K562 (cell line): ENCODE measurements around the gene CPS1.

Source experiments
- BCOR ChIP-seq: fragments of 450-650 bp; IDR thresholded peaks from 2 replicates; pipeline ENCODE4 v1.6.1; 2016
- MAFK ChIP-seq: IDR thresholded peaks from 2 replicates; pipeline ENCODE4 v1.6.1; 2011; ENCODE audit warnings: low read length, improper control_type of control experiment
- SREBF2 ChIP-seq: sonication (generic); formaldehyde crosslinking; IDR thresholded peaks from 2 replicates; pipeline ENCODE4 v1.4.0; 2020; ENCODE audit warnings: mild to moderate bottlenecking, missing genetic modification reagents
- TF ChIP-seq, protein P1 (sequence below): IDR thresholded peaks from 2 replicates; pipeline ENCODE4 v1.6.1; 2012; ENCODE audit warnings: low read depth, low read length, improper control_type of control experiment, borderline replicate concordance
- TF ChIP-seq, protein P2 (sequence below), 2 experiments: IDR thresholded peaks in 1 of 2; conservative IDR thresholded peaks in 1 of 2; 2 replicates each; pipeline ENCODE4 v1.6.1; 2016; ENCODE audit warnings: low read depth in 2 of 2, mild to moderate bottlenecking in 1 of 2, missing compliant biosample characterization in 1 of 2, missing genetic modification characterization in 1 of 2, moderate library complexity in 1 of 2
- TF ChIP-seq, protein P3 (sequence below), 3 experiments: IDR thresholded peaks in 2 of 3; conservative IDR thresholded peaks in 1 of 3; 2 replicates each; pipeline ENCODE4 v1.5.1; 2011 to 2012; ENCODE audit warnings: low read length in 3 of 3, mild to moderate bottlenecking in 3 of 3, control low read depth in 2 of 3, improper control_type of control experiment in 1 of 3, inconsistent platforms in 1 of 3, low read depth in 1 of 3, mixed read lengths in 1 of 3, moderate library complexity in 1 of 3; ENCODE audit not compliant: insufficient read depth in 2 of 3

DNA sequence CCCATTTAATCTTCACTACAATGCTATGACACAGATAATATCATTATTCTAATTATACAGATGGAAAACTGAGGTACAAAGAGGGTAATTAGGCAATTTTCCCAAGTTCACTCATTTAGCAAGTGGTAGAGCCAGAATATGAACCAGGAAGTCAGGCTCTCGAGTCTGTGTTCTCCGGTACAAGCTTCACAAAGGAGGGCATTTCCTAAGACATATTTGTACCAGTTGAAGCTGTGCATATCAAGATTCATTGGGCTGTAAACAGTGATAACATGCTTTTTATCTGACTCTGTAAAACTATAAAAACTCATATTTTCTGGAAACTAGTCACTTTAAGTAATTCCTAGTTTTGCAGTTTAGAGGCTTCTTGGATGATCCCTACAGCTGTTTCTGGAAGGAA lies 23.0 kb upstream of the CPS1 start:
- TF ChIP-seq, protein P1, sequence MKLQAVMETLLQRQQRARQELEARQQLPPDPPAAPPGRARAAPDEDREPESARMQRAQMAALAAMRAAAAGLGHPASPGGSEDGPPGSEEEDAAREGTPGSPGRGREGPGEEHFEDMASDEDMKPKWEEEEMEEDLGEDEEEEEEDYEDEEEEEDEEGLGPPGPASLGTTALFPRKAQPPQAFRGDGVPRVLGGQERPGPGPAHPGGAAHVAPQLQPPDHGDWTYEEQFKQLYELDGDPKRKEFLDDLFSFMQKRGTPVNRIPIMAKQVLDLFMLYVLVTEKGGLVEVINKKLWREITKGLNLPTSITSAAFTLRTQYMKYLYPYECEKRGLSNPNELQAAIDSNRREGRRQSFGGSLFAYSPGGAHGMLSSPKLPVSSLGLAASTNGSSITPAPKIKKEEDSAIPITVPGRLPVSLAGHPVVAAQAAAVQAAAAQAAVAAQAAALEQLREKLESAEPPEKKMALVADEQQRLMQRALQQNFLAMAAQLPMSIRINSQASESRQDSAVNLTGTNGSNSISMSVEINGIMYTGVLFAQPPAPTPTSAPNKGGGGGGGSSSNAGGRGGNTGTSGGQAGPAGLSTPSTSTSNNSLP, result no peak
- no peak for TF ChIP-seq SREBF2 (CRISPR knock-in tag)
- TF ChIP-seq, protein P2, sequence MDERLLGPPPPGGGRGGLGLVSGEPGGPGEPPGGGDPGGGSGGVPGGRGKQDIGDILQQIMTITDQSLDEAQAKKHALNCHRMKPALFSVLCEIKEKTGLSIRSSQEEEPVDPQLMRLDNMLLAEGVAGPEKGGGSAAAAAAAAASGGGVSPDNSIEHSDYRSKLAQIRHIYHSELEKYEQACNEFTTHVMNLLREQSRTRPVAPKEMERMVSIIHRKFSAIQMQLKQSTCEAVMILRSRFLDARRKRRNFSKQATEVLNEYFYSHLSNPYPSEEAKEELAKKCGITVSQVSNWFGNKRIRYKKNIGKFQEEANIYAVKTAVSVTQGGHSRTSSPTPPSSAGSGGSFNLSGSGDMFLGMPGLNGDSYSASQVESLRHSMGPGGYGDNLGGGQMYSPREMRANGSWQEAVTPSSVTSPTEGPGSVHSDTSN (CRISPR knock-in tag; IDR thresholded peaks at IDR 0.05; ENCODE audit: low read depth), result no peak
- TF ChIP-seq, protein P2 (tag; conservative IDR thresholded peaks at IDR 0.05; ENCODE audit: low read depth), result no peak
- TF ChIP-seq, protein P3, sequence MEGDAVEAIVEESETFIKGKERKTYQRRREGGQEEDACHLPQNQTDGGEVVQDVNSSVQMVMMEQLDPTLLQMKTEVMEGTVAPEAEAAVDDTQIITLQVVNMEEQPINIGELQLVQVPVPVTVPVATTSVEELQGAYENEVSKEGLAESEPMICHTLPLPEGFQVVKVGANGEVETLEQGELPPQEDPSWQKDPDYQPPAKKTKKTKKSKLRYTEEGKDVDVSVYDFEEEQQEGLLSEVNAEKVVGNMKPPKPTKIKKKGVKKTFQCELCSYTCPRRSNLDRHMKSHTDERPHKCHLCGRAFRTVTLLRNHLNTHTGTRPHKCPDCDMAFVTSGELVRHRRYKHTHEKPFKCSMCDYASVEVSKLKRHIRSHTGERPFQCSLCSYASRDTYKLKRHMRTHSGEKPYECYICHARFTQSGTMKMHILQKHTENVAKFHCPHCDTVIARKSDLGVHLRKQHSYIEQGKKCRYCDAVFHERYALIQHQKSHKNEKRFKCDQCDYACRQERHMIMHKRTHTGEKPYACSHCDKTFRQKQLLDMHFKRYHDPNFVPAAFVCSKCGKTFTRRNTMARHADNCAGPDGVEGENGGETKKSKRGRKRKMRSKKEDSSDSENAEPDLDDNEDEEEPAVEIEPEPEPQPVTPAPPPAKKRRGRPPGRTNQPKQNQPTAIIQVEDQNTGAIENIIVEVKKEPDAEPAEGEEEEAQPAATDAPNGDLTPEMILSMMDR (IDR thresholded peaks at IDR 0.05 in 2 of 3, conservative IDR thresholded peaks at IDR 0.05 in 1 of 3; ENCODE audit: insufficient read depth in 2 of 3, low read depth in 1 of 3, low read length in 3 of 3), result no peak
- no peak for TF ChIP-seq BCOR
- no peak for TF ChIP-seq MAFK
